Activated CD4-positive, alpha-beta T cell treated with anti-CD3 and anti-CD28 coated beads, Interleukin-10, Interleukin-2, amounts not matched to agents 100 ng/mL and 50 ng/mL, durations not matched to agents 16 hours and 8 hours (primary cell): ENCODE results near the gene DIAPH3.

Source experiments
- DNase-seq: peaks from one replicate; pipeline ENCODE4 v3.0.0-alpha.2; 2020

The DIAPH3 gene

DNA sequence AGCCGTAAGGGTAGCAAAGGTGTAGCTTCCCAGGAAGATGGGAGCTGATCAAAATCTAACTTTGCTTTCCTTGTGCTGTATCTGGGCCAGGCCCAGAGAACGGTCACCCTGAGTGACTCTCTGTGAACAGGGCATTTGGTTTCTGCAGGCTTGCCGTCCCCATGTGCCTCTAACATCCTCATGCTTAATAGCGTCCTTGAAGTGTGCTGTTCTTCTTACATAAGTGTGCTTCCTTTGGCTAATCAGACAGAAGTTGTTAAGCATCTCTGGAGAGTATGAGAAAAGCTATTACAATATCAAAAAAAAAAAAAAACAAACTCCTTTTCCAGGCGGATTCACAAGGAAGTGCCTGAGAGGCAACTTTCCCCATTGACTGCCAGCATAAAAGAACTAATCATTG, 503.7 kb downstream of the DIAPH3 start:
- DNase-seq, result no peak

DNA sequence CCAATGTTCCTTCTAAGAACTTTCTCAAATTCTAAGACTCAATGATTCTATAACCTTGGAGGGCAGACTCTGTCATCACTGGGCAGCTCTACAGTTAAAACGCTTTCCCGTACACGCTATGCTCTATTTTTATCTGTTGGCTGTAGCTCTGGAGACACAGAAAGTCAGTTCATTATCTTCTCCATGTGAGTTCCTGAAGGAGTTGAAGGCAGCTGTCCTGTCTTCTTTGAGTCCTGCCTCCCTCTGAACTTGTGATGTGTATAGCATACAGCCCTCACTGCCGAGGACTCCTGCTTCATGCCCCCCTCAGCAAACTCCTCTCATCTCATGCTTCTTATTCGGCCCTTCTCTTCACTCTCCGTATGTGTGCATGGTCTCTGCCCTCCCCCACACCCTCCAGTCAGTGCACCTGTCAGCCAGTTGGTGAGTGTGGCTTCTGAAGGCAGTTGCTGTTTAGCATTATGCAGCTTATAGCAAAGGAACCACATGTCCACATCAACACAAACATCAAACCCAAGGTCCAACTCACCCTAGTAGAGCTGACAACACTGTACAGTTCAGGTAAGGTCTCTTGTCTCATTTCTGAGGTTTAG, 504.9 kb downstream of the DIAPH3 start:
- DNase-seq, result no peak

GRCh38 chr13:59658027-59658737, 505.5 kb downstream of the DIAPH3 start:
- no peak for DNase-seq

GRCh38 chr13:59653916-59654315, 509.8 kb downstream of the DIAPH3 start:
- DNase-seq, result no peak

- DNase-seq, result no peak
Observed at GRCh38 chr13:59651479-59651878, 512.2 kb downstream of the DIAPH3 start.

- no peak for DNase-seq
Observed at GRCh38 chr13:59643906-59644626, 519.7 kb downstream of the DIAPH3 start.

DNA sequence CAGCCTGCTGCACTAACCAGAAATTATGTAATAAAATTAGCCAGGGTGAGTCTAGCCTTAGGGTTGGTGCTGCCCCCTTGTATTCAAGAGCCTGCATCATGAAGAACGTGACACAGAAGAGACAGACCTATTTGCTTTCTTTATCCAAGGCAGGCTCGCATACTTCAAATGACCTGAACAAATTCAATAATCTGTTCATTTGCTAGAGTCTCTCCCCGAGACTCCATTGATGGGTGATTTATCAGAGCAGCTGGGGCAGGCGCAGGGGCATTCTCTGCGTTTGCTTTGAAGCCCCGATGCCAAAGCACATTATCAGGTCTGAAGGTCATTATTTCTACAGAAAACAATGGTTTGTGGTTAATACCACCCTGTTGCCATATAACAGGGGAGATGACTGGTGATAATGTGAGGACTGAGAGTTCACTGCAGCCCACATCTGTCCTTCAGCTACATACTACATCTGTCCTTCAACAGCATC, 520.3 kb downstream of the DIAPH3 start:
- no peak for DNase-seq

GRCh38 chr13:59641817-59642216, 521.9 kb downstream of the DIAPH3 start:
- no peak for DNase-seq

GRCh38 chr13:59641261-59641660, 522.5 kb downstream of the DIAPH3 start:
- no peak for DNase-seq

DNA sequence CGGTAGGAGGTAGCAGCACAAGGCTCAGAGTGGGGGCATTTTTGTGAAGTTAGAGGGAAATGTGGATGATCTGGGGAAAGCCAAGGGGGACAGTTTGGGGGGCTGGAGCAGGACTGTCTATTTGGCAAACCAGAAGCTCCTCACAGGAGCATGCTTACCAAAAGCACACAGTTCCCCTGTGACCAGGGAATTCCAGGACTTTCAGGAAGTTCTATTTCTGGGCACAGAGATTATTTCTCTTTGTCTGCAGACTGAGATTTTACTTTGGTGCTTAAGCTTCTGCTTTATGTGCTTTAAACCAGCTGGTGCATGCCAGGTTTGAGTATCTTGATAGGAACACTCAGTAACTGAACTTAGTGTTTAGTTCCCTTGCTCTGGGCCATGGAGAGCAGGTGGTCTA, 525.3 kb downstream of the DIAPH3 start:
- DNase-seq, result no peak

- no peak for DNase-seq
Observed at GRCh38 chr13:59635589-59635988, 528.1 kb downstream of the DIAPH3 start.

GRCh38 chr13:59633290-59633689, 530.4 kb downstream of the DIAPH3 start:
- no peak for DNase-seq

GRCh38 chr13:59631271-59631670, 532.5 kb downstream of the DIAPH3 start:
- DNase-seq, result no peak

DNA sequence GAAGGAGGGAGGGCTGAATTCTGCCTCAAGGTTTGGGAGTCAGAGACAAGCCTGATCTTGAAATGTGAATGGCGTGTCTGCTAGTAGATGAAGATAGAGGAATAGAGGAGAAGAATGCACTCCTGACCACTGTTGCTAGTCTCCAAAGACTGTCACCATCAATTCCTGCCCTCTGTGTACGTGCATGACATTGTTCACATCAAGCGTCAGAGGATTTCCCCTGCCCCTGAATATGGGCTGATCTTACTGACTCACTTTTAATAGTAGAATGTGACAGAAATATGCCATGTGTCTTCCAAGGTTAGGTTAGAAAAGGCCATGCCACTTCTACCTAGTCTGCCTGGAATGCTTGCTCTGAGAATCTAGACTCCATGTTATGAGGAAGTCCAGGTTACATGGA, 538.6 kb downstream of the DIAPH3 start:
- no peak for DNase-seq

DNA sequence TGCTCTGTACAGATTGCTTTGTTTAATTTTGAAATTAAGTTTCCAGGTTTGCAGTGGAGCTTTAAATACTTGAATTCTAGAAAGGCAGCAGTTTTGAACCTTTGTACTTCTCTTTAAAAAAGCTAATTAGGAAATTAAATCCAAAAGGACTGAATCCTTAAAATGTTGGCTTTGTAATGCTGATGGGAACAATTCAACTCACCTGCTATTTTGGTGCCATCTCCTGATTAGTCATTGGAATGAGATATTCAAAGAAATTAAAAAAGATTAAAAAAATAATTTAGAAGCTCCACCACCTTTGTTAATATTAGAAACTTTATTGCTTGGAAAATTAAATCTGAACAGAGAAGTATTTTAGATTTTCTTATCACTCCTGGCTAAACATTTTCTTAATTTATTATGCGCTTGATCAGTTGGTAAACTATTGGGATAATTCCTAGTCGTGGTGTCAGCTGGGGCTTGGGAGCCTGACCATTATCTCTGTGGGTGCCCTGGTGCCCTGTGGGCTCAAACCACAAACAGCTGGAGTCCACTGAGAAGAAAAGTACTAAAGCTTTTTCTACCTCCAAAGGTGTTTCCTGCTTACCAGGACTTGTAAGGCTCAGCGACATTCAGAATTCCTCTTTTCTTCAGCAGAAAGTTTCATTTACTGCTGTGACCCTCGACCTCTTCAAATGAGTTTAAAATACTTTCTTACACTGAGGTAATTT, 540.4 kb downstream of the DIAPH3 start:
- DNase-seq, result no peak

- DNase-seq, result no peak
Observed at GRCh38 chr13:59621773-59622172, 542.0 kb downstream of the DIAPH3 start.
